ENCODE results near the gene PSMD9.
"Not testable (repeated sequence)": the region's sequence is repeated elsewhere in the genome, so short reads cannot be mapped to it uniquely, and the experiment has no call there.

PSMD9 gene

GRCh38 chr12:121873216-121873569, 15.4 kb upstream of the PSMD9 start:
- DNase-seq (ENCODE audit: low spot score) = no peak

GRCh38 chr12:121874071-121874470, 14.5 kb upstream of the PSMD9 start:
- DNase-seq (ENCODE audit: low spot score) = no peak

- DNase-seq (ENCODE audit: low spot score) = no peak
Measured at GRCh38 chr12:121875582-121875981, 13.0 kb upstream of the PSMD9 start.

- not testable (repeated sequence) for DNase-seq (ENCODE audit: low spot score)
Measured at GRCh38 chr12:121876080-121876447, 12.5 kb upstream of the PSMD9 start.

GRCh38 chr12:121883315-121883660, 5.3 kb upstream of the PSMD9 start:
- no peak for DNase-seq (ENCODE audit: low spot score)

- not testable (repeated sequence) for DNase-seq (ENCODE audit: low spot score)
Measured at GRCh38 chr12:121885129-121885528, 3.5 kb upstream of the PSMD9 start.

GRCh38 chr12:121888083-121888477, 510 bp upstream of the PSMD9 start:
- DNase-seq (ENCODE audit: low spot score) = no peak

GRCh38 chr12:121889274-121889624, 659 bp downstream of the PSMD9 start:
- no peak for DNase-seq (ENCODE audit: low spot score)

- not testable (repeated sequence) for DNase-seq (ENCODE audit: low spot score)
Measured at GRCh38 chr12:121889661-121890060, 1.1 kb downstream of the PSMD9 start.

- peak; percentile 36 for DNase-seq (ENCODE audit: low spot score)
Measured at GRCh38 chr12:121892673-121893561, 4.3 kb downstream of the PSMD9 start.

- DNase-seq (ENCODE audit: low spot score) = no peak
Measured at GRCh38 chr12:121893961-121894460, 5.4 kb downstream of the PSMD9 start.

GRCh38 chr12:121894633-121895032, 6.0 kb downstream of the PSMD9 start:
- peak; percentile 38 for DNase-seq (ENCODE audit: low spot score)

GRCh38 chr12:121898287-121898686, 9.7 kb downstream of the PSMD9 start:
- DNase-seq (ENCODE audit: low spot score) = no peak

GRCh38 chr12:121899590-121899989, 11.0 kb downstream of the PSMD9 start:
- no peak for DNase-seq (ENCODE audit: low spot score)

GRCh38 chr12:121903202-121903601, 14.6 kb downstream of the PSMD9 start:
- no peak for DNase-seq (ENCODE audit: low spot score)

- no peak for DNase-seq (ENCODE audit: low spot score)
Measured at GRCh38 chr12:121905746-121906145, 17.2 kb downstream of the PSMD9 start.

GRCh38 chr12:121908702-121909101, 20.1 kb downstream of the PSMD9 start:
- DNase-seq (ENCODE audit: low spot score) = no peak

GRCh38 chr12:121911824-121912585, 23.4 kb downstream of the PSMD9 start:
- no peak for DNase-seq (ENCODE audit: low spot score)

- no peak for DNase-seq (ENCODE audit: low spot score)
Measured at GRCh38 chr12:121915841-121916321, 27.3 kb downstream of the PSMD9 start.

GRCh38 chr12:121916719-121917118, 28.1 kb downstream of the PSMD9 start:
- no peak for DNase-seq (ENCODE audit: low spot score)

- peak; percentile 97 for DNase-seq (ENCODE audit: low spot score)
Measured at GRCh38 chr12:121917950-121918678, 29.5 kb downstream of the PSMD9 start, which contains the start of gene CFAP251. Gene CFAP251, plus strand, starts transcription at chr12:121918592. Its CDS starts 2,714 bp downstream, at chr12:121921306.

GRCh38 chr12:121918679-121919038, 30.1 kb downstream of the PSMD9 start:
- DNase-seq (ENCODE audit: low spot score) = no peak

All from hematopoietic multipotent progenitor cell treated with erythropoietin and hydrocortisone succinate and interleukin-3 and kit ligand, for 15 days (in vitro differentiated cells).